Activated T-helper 2 cell treated with anti-CD3 and anti-CD28 coated beads, Interferon-gamma antibody, Interleukin-2, Interleukin-4, amounts not matched to agents 10 μg/mL and 5 μg/mL and 100 μg/mL, durations not matched to agents 14 hours and 24 hours and 36 hours (primary cell): Measurements from ENCODE around the gene CFAP100. TPM values are rescaled to one million over a fixed set of nuclear protein-coding genes. Genes with fewer than 3 reads are reported as not detected.

Source experiments
- DNase-seq: peaks from one replicate; pipeline ENCODE4 v3.0.0; 2021; ENCODE audit warnings: low spot score
- H3K27ac Mint-ChIP-seq: one replicate; pipeline ENCODE4 v1.8.0; 2021; ENCODE audit warnings: mixed read lengths
- H3K27me3 Mint-ChIP-seq: one replicate; pipeline ENCODE4 v1.8.0; 2021; ENCODE audit warnings: low read depth, mixed read lengths
- H3K36me3 Mint-ChIP-seq: one replicate; pipeline ENCODE4 v1.8.0; 2021; ENCODE audit warnings: low read depth, mixed read lengths
- H3K4me1 Mint-ChIP-seq: one replicate; pipeline ENCODE4 v1.8.0; 2021; ENCODE audit warnings: low read depth, mixed read lengths
- H3K4me3 Mint-ChIP-seq: one replicate; pipeline ENCODE4 v1.8.0; 2021; ENCODE audit warnings: low read depth, mild to moderate bottlenecking, moderate library complexity, mixed read lengths
- H3K9me3 Mint-ChIP-seq: one replicate; pipeline ENCODE4 v1.8.0; 2021; ENCODE audit warnings: mixed read lengths
- intact Hi-C: fragments of 100-400 bp; cut with micrococcal nuclease; formaldehyde crosslinking; loops from one replicate; pipeline ENCODE4 v1.15.1; 2023
- total RNA-seq: library from RNA; stranded (reverse); gene quantifications from 2 replicates; pipeline ENCODE4 v1.2.3, GENCODE V29; 2022

The CFAP100 gene
- total RNA-seq, 1 donor from 2014 or later = not detected

GRCh38 chr3:126477061-126477380 lies 82.3 kb downstream of the CFAP100 start:
- peaks cover 22% of the 10 kb centered on the region for H3K36me3 Mint-ChIP-seq
- peaks cover 23% of the 10 kb centered on the region for H3K4me1 Mint-ChIP-seq
- DNase-seq = no peak
- no peaks in the 10 kb centered on the region for H3K9me3 Mint-ChIP-seq
- H3K4me3 Mint-ChIP-seq = peak overlapping the region; percentile 70
- H3K27ac Mint-ChIP-seq = no peak overlapping the region
- intact Hi-C loops = loop anchor here (5.0 to 10.0 kb wide), 2 partner anchors 122 to 505 kb away; partner anchors contain the start of genes KLF15 and PLXNA1
- no peaks in the 10 kb centered on the region for H3K27me3 Mint-ChIP-seq

GRCh38 chr3:126478581-126479310 lies 84.0 kb downstream of the CFAP100 start:
- H3K36me3 Mint-ChIP-seq = peaks cover 5% of the 10 kb centered on the region
- intact Hi-C loops = loop anchor here (5.0 to 10.0 kb wide), 2 partner anchors 124 to 504 kb away; partner anchors contain the start of genes KLF15 and PLXNA1
- H3K27me3 Mint-ChIP-seq = no peaks in the 10 kb centered on the region
- H3K4me3 Mint-ChIP-seq = no peak overlapping the region
- H3K27ac Mint-ChIP-seq = no peak overlapping the region
- no peaks in the 10 kb centered on the region for H3K9me3 Mint-ChIP-seq
- DNase-seq = no peak
- peaks cover 8% of the 10 kb centered on the region for H3K4me1 Mint-ChIP-seq

GRCh38 chr3:126479642-126480041 lies 84.9 kb downstream of the CFAP100 start:
- no peak overlapping the region for H3K27ac Mint-ChIP-seq
- DNase-seq = no peak
- intact Hi-C loops = loop anchor here (5.0 to 10.0 kb wide), 2 partner anchors 125 to 503 kb away; partner anchors contain the start of genes KLF15 and PLXNA1
- peaks cover under 1% of the 10 kb centered on the region for H3K36me3 Mint-ChIP-seq
- no peaks in the 10 kb centered on the region for H3K27me3 Mint-ChIP-seq
- H3K4me1 Mint-ChIP-seq = peaks cover 4% of the 10 kb centered on the region
- no peaks in the 10 kb centered on the region for H3K9me3 Mint-ChIP-seq
- no peak overlapping the region for H3K4me3 Mint-ChIP-seq

GRCh38 chr3:126480206-126480605 lies 85.5 kb downstream of the CFAP100 start:
- H3K9me3 Mint-ChIP-seq = no peaks in the 10 kb centered on the region
- H3K4me3 Mint-ChIP-seq = no peak overlapping the region
- H3K27me3 Mint-ChIP-seq = no peaks in the 10 kb centered on the region
- H3K4me1 Mint-ChIP-seq = peaks cover 3% of the 10 kb centered on the region
- H3K36me3 Mint-ChIP-seq = no peaks in the 10 kb centered on the region
- H3K27ac Mint-ChIP-seq = no peak overlapping the region
- intact Hi-C loops = no loop called here
- DNase-seq = no peak

- H3K9me3 Mint-ChIP-seq = no peaks in the 10 kb centered on the region
- no peaks in the 10 kb centered on the region for H3K27me3 Mint-ChIP-seq
- DNase-seq = no peak
- H3K4me3 Mint-ChIP-seq = no peak overlapping the region
- H3K4me1 Mint-ChIP-seq = peaks cover 3% of the 10 kb centered on the region
- H3K27ac Mint-ChIP-seq = no peak overlapping the region
- no peaks in the 10 kb centered on the region for H3K36me3 Mint-ChIP-seq
- intact Hi-C loops = no loop called here
Measured at GRCh38 chr3:126480861-126481260, 86.2 kb downstream of the CFAP100 start.

GRCh38 chr3:126481808-126482502 lies 87.2 kb downstream of the CFAP100 start:
- Mint-ChIP-seq H3K27ac (no peak overlapping the region), H3K4me1 (peaks cover 8% of the 10 kb centered on the region), H3K4me3 (no peak overlapping the region)

GRCh38 chr3:126482503-126483255 lies 88.0 kb downstream of the CFAP100 start:
- H3K36me3 Mint-ChIP-seq = no peaks in the 10 kb centered on the region
- H3K27ac Mint-ChIP-seq = no peak overlapping the region
- no peak for DNase-seq
- peaks cover 11% of the 10 kb centered on the region for H3K4me1 Mint-ChIP-seq
- H3K27me3 Mint-ChIP-seq = no peaks in the 10 kb centered on the region
- intact Hi-C loops = no loop called here
- no peak overlapping the region for H3K4me3 Mint-ChIP-seq
- H3K9me3 Mint-ChIP-seq = no peaks in the 10 kb centered on the region

More at GRCh38 chr3:126481808-126482502, 87.2 kb downstream of the CFAP100 start:
- intact Hi-C loops = no loop called here
- no peaks in the 10 kb centered on the region for H3K36me3 Mint-ChIP-seq
- H3K27me3 Mint-ChIP-seq = no peaks in the 10 kb centered on the region
- no peak for DNase-seq
- no peaks in the 10 kb centered on the region for H3K9me3 Mint-ChIP-seq

GRCh38 chr3:126483321-126483761 lies 88.6 kb downstream of the CFAP100 start:
- no peak overlapping the region for H3K4me3 Mint-ChIP-seq
- H3K4me1 Mint-ChIP-seq = peaks cover 11% of the 10 kb centered on the region
- no peaks in the 10 kb centered on the region for H3K36me3 Mint-ChIP-seq
- H3K27ac Mint-ChIP-seq = no peak overlapping the region
- H3K9me3 Mint-ChIP-seq = no peaks in the 10 kb centered on the region
- intact Hi-C loops = no loop called here
- no peak for DNase-seq
- H3K27me3 Mint-ChIP-seq = no peaks in the 10 kb centered on the region

GRCh38 chr3:126484148-126484547 lies 89.4 kb downstream of the CFAP100 start:
- Mint-ChIP-seq H3K4me1 (peaks cover 11% of the 10 kb centered on the region), H3K27me3 (no peaks in the 10 kb centered on the region), H3K4me3 (no peak overlapping the region), H3K27ac (no peak overlapping the region), H3K36me3 (no peaks in the 10 kb centered on the region), H3K9me3 (no peaks in the 10 kb centered on the region)
- no peak for DNase-seq
- intact Hi-C loops = no loop called here

GRCh38 chr3:126484662-126485061 lies 90.0 kb downstream of the CFAP100 start:
- no peak overlapping the region for H3K27ac Mint-ChIP-seq
- H3K4me1 Mint-ChIP-seq = peaks cover 11% of the 10 kb centered on the region
- no peak for DNase-seq
- H3K36me3 Mint-ChIP-seq = no peaks in the 10 kb centered on the region
- intact Hi-C loops = no loop called here
- no peak overlapping the region for H3K4me3 Mint-ChIP-seq
- no peaks in the 10 kb centered on the region for H3K9me3 Mint-ChIP-seq
- no peaks in the 10 kb centered on the region for H3K27me3 Mint-ChIP-seq

- Mint-ChIP-seq H3K27ac (no peak overlapping the region), H3K4me1 (peaks cover 11% of the 10 kb centered on the region), H3K36me3 (no peaks in the 10 kb centered on the region), H3K27me3 (no peaks in the 10 kb centered on the region), H3K4me3 (no peak overlapping the region), H3K9me3 (no peaks in the 10 kb centered on the region)
- no peak for DNase-seq
- intact Hi-C loops = no loop called here
Measured at GRCh38 chr3:126485176-126485897, 90.6 kb downstream of the CFAP100 start.

GRCh38 chr3:126485956-126486355 lies 91.2 kb downstream of the CFAP100 start:
- H3K27ac Mint-ChIP-seq = no peak overlapping the region
- no peak for DNase-seq
- no peaks in the 10 kb centered on the region for H3K36me3 Mint-ChIP-seq
- H3K27me3 Mint-ChIP-seq = no peaks in the 10 kb centered on the region
- intact Hi-C loops = no loop called here
- H3K4me3 Mint-ChIP-seq = no peak overlapping the region
- no peaks in the 10 kb centered on the region for H3K9me3 Mint-ChIP-seq
- H3K4me1 Mint-ChIP-seq = peaks cover 11% of the 10 kb centered on the region
